HTERT RPE-1 (cell line): ENCODE data around the gene ZFYVE1.
"Not testable (repeated sequence)": the region's sequence is repeated elsewhere in the genome, so short reads cannot be mapped to it uniquely, and the experiment has no call there.

Experiments used
- in situ Hi-C: fragments of 300-500 bp; cut with MboI; formaldehyde crosslinking; loops from 4 replicates; pipeline ENCODE4 v1.14.3; 2020; ENCODE audit warnings: low sequenced_read_pairs

The ZFYVE1 gene

GRCh38 chr14:73003681-73004080, 23.2 kb downstream of the ZFYVE1 start:
- in situ Hi-C loops: no loop called here

DNA sequence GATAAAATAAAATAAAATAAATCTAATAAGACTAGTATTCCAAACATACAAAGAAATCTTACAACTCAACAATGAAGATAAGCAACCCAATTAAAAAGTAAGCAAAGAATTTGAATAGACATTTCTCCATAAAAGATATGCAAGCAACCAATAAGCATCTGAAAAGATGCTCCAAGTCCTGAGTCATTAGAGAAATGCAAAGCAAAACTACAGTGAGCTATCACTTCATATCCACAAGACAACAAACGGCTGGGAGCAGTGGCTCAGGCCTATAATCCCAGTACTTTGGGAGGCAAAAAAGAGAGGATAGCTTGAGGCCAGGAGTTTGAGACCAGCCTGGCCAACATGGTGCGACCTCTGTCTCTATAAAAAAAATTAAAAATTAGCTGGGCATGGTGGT, 26.8 kb downstream of the ZFYVE1 start:
- in situ Hi-C loops: no loop called here

GRCh38 chr14:72999316-72999715, 27.6 kb downstream of the ZFYVE1 start:
- in situ Hi-C loops: no loop called here

DNA sequence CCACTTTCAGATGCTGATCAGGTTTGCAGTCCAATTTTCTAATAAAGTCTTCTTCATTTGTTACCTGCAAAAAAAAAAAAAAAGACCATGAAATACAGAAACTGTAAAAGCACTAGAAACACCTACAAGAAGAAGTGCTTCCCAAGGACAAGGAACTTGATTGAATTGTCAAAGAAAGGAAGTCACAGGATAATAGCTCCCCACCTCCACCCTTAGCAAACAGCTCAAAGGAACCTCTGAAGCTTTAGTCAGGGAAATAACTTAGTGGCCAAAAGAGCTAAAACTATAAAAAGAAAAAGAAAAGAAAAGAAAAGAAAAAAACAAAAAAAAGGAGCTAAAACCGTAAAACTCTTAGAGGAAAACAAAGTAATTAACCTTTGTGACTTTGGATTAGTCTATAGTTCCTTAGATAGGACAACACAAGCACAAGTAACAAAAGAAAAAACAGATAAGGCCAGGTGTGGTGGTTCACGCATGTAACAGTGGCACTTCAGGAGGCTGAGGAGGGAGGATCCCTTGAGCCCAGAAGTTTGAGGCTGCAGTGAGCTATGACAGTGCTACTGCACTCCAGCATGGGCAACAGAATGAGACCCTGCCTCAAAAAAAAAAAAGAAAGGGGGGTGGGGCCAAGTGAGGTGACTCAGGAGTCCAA, 28.5 kb downstream of the ZFYVE1 start:
- in situ Hi-C loops: no loop called here

DNA sequence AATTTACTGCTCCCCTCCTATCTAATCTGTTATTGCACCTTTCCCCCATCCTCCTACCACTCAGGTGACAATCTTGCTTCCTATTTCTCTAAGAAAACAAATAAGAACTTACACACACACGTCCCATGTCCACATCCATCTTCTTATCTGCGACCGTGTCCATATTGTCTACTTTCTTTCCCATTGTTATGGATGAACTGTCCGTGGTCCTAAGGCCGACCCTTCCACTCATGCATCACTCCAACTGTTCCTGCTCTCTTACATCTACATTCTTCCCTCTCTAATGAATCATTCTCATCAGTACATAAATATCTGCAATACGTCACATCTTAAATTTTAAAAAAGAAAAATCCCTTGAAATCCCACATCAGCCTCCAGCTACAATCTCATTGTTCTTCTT, 30.0 kb downstream of the ZFYVE1 start:
- in situ Hi-C loops: no loop called here

- in situ Hi-C loops: no loop called here
These were observed 36.7 kb downstream of the ZFYVE1 start for GRCh38 chr14:72990171-72990570.

GRCh38 chr14:72986857-72987256, 40.0 kb downstream of the ZFYVE1 start:
- in situ Hi-C loops: no loop called here

DNA sequence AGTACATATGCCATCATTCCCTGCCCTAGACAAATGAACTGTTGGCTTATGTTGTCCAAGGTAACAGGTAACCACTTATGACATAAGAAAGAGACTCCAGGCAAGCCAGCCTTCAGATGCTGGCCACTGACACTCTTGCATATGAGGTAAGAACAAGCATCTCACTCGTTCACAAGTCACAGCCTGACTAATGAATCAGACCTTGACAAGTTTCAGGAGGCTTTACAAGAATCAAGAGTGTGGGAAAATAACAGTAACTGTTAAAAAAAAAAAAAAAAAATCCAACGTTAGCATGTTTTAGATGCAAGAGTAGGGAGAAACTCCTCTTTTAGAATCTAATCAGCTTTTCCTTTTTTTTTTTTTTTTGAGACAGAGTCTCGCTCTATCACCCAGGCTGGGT, 40.7 kb downstream of the ZFYVE1 start:
- in situ Hi-C loops: no loop called here

DNA sequence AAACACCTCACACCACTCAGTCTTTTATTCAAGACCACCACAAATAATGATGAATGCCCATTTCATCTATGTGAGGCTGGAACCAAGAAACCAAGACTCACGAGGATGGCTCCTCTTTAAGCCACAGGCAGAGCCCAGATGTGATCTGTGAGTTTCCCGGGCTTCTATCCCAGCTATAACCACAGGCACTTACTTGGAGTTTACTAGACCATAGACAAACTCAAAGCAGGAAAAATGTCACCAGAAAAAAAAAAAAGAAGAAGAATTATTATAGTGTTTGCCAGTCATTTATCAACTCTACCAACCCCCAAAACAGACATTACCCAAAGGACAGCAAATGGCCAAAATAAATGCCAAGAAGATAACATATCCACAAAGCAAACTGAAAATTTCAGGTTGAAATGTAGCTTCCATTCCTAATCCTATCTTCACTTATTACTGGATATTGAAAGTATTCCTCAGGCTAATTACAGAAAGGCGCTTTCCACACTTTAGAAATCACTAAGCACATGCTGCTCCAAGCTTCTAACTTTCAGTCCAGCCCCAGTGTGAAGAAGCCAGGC, 44.7 kb downstream of the ZFYVE1 start:
- in situ Hi-C loops: no loop called here

- in situ Hi-C loops: no loop called here
These were observed 46.0 kb downstream of the ZFYVE1 start for GRCh38 chr14:72980863-72981262.

DNA sequence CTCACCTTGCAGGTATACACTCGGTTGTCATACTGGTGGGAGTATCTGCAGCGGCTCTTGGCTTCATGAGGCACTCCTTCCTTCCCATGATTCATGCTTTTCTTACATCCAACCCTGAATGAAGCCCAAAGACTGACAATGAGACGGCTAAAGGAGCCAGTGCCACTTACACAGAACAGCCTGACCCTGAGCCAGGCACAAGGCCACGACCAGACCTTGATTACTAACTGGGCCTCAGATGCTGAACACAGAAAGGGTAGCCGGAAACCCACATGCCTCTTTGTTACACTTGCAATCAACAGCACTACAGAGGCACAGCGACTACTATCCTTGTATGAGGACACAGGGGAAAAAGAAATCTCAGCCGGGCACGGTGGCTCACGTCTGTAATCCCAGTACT, 48.0 kb downstream of the ZFYVE1 start:
- in situ Hi-C loops: no loop called here

GRCh38 chr14:72975770-72976169, 51.1 kb downstream of the ZFYVE1 start:
- in situ Hi-C loops: no loop called here

DNA sequence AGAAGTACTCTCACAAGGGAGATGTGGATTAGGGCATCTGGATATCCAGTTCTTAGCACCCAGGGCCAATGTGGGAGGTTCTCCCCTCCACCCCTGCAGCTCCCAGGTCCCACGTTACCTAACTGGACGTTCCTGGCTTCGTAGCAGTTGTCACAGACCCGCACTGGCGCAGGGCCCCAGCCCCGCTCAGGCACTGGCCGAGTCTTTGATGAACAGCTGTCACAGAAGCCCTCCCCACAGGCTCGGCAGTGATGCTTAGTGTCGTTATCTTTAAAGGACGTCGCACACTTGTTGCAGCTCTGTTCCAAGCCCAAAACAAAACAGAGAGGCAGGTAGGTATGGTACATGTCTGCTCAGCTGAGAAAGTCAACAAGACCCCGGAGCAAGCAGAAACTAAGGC, 52.2 kb downstream of the ZFYVE1 start:
- in situ Hi-C loops: no loop called here

DNA sequence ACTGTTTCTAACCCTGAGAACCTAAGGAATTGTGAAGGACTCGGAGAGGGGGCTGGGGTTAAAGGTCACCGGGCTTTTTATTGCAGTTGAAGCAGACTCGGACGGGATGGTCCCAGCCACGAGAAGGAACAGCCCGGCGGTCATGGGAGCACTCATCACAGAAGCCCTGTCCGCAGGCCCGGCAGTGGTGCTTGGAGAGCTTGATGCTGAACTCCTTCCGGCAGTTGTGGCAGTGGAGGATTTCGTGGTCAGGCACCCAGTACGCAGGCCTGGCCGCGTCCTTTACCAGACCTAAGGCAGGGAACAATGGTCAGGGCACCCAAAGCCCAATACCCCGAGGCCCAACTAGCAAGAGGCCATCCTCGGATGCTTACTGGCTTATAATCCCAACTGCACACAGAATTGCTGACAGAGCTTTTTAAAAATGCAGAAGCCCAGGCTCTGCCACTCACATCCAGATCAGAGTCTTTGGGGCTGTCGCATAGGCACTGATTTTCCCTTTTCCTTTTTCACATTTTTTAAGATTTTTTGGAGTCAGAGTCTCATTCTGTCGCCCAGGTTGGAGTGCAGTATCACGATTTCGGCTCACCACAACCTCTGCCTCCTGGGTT, 56.0 kb downstream of the ZFYVE1 start:
- in situ Hi-C loops: no loop called here

GRCh38 chr14:72970058-72970630, 56.8 kb downstream of the ZFYVE1 start:
- in situ Hi-C loops: no loop called here

- in situ Hi-C loops: no loop called here
These were observed 58.6 kb downstream of the ZFYVE1 start for GRCh38 chr14:72968316-72968715.

DNA sequence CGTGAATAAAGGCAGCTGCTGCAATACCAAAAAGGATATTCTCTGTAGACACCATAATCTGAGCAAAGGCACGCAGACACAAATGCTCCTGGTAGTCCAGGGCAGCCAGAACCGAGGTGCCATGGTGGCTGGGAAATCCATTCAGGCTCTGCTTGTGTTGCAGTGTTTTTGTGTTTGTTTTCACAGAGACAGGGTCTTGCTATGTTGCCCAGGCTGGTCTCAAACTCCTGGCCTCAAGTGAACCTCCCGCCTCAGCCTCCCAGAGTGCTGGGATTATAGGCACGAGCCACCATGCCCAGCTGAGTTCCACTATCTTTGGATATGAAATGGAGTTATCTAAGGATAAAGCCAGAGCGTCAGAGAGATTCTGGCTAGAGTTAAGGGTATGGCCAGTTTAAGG, 60.9 kb downstream of the ZFYVE1 start:
- in situ Hi-C loops: no loop called here

GRCh38 chr14:72965249-72965648, 61.7 kb downstream of the ZFYVE1 start:
- in situ Hi-C loops: no loop called here

DNA sequence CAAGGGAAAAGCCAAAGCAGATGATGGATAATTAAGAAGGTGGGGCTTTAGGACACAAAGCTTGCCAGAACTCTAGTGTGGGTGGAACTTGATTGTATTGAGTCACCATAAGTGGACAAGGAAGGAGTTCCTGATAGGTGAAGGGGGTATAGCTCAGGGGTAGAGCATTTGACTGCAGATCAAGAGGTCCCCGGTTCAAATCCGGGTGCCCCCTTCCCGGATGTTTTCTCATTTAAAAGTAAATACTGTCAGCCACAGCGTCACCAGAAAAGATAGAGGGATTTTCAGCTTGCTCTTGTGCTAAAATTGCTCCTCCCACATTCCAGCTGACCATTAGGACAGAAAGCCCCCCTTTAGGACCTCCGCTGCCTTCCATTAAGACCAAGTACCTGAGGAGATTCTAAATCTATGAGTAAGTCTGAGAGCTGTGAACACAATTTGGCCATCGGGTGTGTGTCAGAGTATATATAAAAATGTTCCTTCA, 64.0 kb downstream of the ZFYVE1 start:
- in situ Hi-C loops: no loop called here

GRCh38 chr14:72962336-72962754, 64.6 kb downstream of the ZFYVE1 start:
- in situ Hi-C loops: not testable (repeated sequence)

GRCh38 chr14:72961579-72962335, 65.1 kb downstream of the ZFYVE1 start:
- in situ Hi-C loops: no loop called here
